MM.1S (cell line): Measurements from ENCODE around the gene LMF1.

Experiments
- CTCF ChIP-seq: fragments of 300-600 bp; sonication (generic); IDR thresholded peaks from 2 replicates; pipeline ENCODE4 v1.5.1; 2016; ENCODE audit warnings: antibody characterized with exemption, low read length, mixed read lengths
- EZH2 ChIP-seq: fragments of 300-600 bp; sonication (generic); optimal IDR thresholded peaks from 2 replicates; pipeline ENCODE3; 2017; ENCODE audit warnings: low read depth, mild to moderate bottlenecking, antibody characterized with exemption, low read length, mixed read lengths

- TF ChIP-seq CTCF: no peak
- no peak for TF ChIP-seq EZH2
Measured at GRCh38 chr16:970766-971581, at the start of gene LMF1.
